ENCODE results near the gene RIMS1.

GRCh38 chr6:71879016-71879415 is 7.3 kb upstream of the RIMS1 start:
- TF ChIP-seq YY1 (IDR thresholded peaks at IDR 0.05) (no peak), MAX (IDR thresholded peaks at IDR 0.05) (no peak), CTCF (IDR thresholded peaks at IDR 0.05; ENCODE audit: low read depth, low read length, missing input control) (no peak), JUND (IDR thresholded peaks at IDR 0.05) (no peak), RAD21 (IDR thresholded peaks at IDR 0.05) (no peak), GABPA (IDR thresholded peaks at IDR 0.05 in 1 of 2, conservative IDR thresholded peaks at IDR 0.05 in 1 of 2) (no peak), TAF1 (conservative IDR thresholded peaks at IDR 0.05) (no peak), FOXA1 (IDR thresholded peaks at IDR 0.05) (no peak)

All from liver (tissue), 3 donors.